ENCODE measurements around the gene SIMC1. TPM values are rescaled to one million over a fixed set of nuclear protein-coding genes. Genes with fewer than 3 reads are reported as not detected.
"Not testable (repeated sequence)": the region's sequence is repeated elsewhere in the genome, so short reads cannot be mapped to it uniquely, and the experiment has no call there.

Gene SIMC1
- total RNA-seq, 4 donors from 2014 or later: 17.8 to 28.3 (median 22.0) TPM

DNA sequence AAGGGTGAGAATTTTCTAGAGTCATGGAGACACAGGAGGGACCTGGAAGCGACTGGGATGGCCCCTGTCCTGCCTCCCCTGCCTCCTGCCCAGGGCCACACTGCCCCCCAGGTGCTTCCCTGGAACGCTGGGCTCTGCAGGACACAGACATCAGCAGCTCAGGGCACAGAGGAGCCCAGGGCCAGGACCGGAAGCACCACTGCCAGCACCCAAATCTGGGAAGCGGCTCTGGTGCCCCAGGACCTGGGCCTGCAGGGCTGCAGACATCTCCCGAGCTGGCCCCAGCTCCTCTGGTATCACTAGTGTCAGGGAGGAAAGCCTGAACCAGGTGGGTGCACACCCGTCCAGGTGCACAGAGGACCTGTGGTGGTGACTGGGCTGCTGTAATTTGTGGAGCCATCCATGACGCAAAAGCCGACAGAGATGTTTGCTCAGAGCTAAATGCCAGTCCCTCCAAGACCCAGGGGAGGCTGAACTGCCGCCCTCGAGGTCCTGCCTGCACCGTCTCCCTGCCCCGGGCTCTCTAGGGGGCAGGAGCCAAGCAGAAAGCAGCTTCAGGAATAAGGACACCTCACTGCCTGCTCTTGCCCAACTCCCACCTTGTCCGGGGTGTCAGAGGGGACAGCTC is 46.0 kb upstream of the SIMC1 start:
- no peaks in the 10 kb centered on the region for H3K36me3 ChIP-seq
- no peak overlapping the region for H3K27ac ChIP-seq (replicated peaks in 1 of 4)
- peaks cover 0 to 46% (median 0%) of the 10 kb centered on the region in 4 donors for H3K27me3 ChIP-seq
- no peaks in the 10 kb centered on the region for H3K9me3 ChIP-seq
- intact Hi-C loops (cut with DNase I): no loop called here
- DNase-seq (ENCODE audit: extremely low spot score): no peak
- H3K4me3 ChIP-seq: no peak overlapping the region
- 78% methylated on average over 4 of the region's 13 CpGs for WGBS
- H3K4me1 ChIP-seq: peaks cover 0 to 5% (median 5%) of the 10 kb centered on the region in 4 donors
- TF ChIP-seq POLR2AphosphoS5 (IDR thresholded peaks at IDR 0.05) (no peak), POLR2A (IDR thresholded peaks at IDR 0.05; ENCODE audit: low read depth) (no peak), EP300 (IDR thresholded peaks at IDR 0.05) (no peak)
- TF ChIP-seq, protein P1, sequence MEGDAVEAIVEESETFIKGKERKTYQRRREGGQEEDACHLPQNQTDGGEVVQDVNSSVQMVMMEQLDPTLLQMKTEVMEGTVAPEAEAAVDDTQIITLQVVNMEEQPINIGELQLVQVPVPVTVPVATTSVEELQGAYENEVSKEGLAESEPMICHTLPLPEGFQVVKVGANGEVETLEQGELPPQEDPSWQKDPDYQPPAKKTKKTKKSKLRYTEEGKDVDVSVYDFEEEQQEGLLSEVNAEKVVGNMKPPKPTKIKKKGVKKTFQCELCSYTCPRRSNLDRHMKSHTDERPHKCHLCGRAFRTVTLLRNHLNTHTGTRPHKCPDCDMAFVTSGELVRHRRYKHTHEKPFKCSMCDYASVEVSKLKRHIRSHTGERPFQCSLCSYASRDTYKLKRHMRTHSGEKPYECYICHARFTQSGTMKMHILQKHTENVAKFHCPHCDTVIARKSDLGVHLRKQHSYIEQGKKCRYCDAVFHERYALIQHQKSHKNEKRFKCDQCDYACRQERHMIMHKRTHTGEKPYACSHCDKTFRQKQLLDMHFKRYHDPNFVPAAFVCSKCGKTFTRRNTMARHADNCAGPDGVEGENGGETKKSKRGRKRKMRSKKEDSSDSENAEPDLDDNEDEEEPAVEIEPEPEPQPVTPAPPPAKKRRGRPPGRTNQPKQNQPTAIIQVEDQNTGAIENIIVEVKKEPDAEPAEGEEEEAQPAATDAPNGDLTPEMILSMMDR (IDR thresholded peaks at IDR 0.05): no peak

DNA sequence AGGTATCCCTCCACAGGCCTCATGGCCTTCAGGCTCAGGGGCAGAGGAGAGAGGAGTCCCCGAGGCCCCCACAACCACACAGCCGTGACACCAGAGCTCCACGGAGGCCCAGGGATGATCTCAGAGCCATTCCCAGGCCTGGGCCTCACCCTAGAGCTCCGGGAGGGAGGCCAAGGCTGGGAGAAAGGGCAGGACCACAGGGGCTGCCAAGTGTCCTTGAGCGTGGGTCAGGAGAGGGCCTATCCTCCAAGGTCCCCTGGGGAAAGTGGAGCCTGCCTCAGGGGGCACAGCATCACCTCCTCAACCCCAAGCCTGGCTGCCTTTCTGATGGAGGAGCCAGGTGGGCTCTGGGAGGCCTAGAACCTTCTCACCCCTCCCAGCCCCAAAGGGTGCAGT is 45.5 kb upstream of the SIMC1 start:
- H3K4me3 ChIP-seq; H3K4me1 ChIP-seq; H3K36me3 ChIP-seq; DNase-seq (ENCODE audit: extremely low spot score); H3K9me3 ChIP-seq; intact Hi-C loops (cut with DNase I); H3K27ac ChIP-seq (replicated peaks in 1 of 4): not testable (repeated sequence)
- WGBS: no CpG with 5 or more reads among the region's 5 CpGs
- H3K27me3 ChIP-seq: peaks cover 0 to 50% (median 0%) of the 10 kb centered on the region in 4 donors

DNA sequence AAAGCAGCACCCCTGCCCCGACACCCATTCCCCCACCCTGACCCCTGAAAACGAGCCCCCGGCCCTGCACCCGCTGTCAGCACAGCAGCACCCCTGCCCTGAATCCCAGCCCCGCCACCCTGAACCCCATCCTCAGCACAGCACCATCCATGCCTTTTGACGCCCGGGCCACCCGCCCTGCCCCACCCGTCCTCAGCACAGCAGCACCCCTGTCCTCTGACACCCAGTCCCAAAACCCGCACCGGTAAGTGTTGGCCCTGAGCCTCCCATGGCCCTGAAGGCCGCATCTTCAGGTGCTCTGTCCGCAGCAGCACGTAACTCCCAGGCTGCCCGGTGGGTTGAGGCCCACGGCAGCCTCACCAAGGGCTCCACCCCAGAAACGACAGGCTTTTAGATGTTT is 44.6 kb upstream of the SIMC1 start:
- H3K9me3 ChIP-seq; DNase-seq (ENCODE audit: extremely low spot score); H3K4me3 ChIP-seq; intact Hi-C loops (cut with DNase I); H3K27ac ChIP-seq (replicated peaks in 1 of 4); H3K36me3 ChIP-seq; H3K4me1 ChIP-seq: not testable (repeated sequence)
- 84% methylated on average over 8 of the region's 17 CpGs for WGBS
- peaks cover 0 to 58% (median under 1%) of the 10 kb centered on the region in 4 donors for H3K27me3 ChIP-seq

DNA sequence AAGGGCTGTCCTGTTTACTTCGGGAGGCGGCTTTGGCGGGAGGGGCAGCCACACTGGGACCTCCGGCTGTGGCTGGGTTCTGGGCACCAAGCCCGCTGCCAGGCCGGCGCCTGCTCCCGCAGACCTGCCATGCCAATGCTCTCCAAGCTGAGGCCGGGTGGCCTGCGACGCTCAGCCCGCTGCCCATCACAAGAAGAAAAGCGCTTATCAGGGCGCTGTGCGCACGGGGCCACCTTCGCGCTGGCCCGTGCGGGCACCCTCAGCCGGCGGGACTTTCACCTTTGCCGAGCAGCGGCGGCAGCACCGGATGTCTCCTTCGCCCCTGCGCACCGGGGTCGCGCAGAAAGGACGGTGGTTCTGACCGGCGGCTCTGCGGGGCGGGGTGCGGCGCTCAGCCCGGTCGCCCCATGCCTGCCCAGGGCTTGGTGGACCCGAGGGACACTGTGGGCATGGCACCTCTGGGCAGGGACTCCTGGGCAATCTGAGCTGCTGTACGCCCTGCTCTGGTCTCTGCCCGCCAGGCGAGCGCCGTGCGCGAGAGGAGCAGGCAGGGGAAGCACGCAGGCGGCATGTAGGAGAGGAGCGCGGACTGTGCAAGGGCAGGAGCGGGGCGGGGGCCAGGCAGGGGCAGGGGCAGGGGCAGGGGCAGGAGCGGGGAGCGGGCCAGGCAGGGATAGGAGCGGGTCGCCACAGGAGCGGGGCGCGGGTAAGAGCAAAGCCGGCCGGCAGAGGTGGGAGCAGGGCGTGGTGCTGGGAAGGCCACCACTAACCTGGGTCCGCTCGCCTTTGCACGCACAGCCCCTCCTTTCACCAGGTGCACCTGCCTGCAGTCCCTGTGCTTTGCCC is 43.8 kb upstream of the SIMC1 start:
- H3K27ac ChIP-seq (replicated peaks in 1 of 4); DNase-seq (ENCODE audit: extremely low spot score); H3K36me3 ChIP-seq; intact Hi-C loops (cut with DNase I); H3K9me3 ChIP-seq: not testable (repeated sequence)
- peaks cover 0 to 66% (median 2%) of the 10 kb centered on the region in 4 donors for H3K27me3 ChIP-seq
- WGBS: 15% methylated on average over 5 of the region's 67 CpGs
- H3K4me3 ChIP-seq: peak overlapping the region in 3 of 4 donors; percentile 20 to 33 (median 30)
- peaks cover 0 to 14% (median 13%) of the 10 kb centered on the region in 4 donors for H3K4me1 ChIP-seq

DNA sequence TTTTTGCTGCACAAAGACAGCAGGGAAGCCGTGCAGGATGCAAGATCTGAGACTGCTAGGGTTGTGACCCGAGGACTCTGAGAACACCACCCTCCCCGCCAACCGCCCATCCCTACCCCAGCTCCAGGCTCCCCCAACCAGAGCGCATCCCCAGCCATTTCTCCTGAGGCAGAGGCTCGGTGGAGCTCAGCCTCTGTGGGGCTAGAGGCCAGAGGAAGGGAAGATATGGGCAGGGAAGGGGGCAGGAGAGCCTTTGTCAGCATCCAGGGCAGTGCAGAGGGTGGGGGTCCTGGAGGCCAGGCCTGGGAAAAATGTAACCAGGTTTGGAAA is 43.2 kb upstream of the SIMC1 start:
- peaks cover 0 to 72% (median 2%) of the 10 kb centered on the region in 4 donors for H3K27me3 ChIP-seq

DNA sequence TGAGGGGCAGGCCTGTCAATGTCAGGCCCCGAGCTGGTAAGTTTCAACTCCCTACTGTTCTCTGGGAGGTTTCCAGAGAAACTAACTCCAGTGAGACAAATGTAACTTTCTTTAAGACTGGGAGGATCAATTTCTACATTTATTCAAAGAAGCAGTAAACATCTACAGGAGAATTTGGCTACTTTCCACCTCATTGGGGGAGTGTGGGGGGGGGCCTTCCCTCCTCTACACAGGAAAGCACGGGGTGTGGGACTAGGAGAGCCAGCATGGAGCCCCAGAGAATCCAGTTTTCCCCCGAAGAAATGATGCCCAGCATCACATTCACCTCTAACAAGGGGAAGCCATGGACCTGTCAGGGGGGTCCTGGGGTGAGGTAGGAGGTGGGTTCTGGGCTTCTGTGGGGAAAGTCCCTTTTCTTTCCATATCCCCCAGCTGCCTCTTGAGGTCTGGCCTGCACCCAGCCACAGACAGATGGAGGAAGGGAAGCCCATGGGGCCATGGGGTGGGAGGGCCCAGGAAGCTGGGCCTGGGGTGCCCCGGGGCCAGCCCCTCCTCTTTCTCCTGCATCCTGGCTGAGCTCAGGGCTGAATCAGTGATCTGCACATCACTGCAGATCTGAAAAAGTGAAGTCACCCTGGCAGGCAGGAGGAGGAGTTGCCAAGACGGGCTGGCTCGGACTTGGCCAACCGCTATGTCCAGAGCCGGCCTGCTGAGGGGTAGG is 42.6 kb upstream of the SIMC1 start:
- H3K4me3 ChIP-seq; intact Hi-C loops (cut with DNase I); DNase-seq (ENCODE audit: extremely low spot score); H3K27ac ChIP-seq (replicated peaks in 1 of 4); H3K36me3 ChIP-seq; H3K9me3 ChIP-seq: not testable (repeated sequence)
- Histone ChIP-seq H3K4me1 (peaks cover 0 to 15% (median 14%) of the 10 kb centered on the region in 4 donors), H3K27me3 (peaks cover 0 to 78% (median 2%) of the 10 kb centered on the region in 4 donors)
- WGBS: 33% methylated on average over 2 of the region's 8 CpGs

More for the DNA sequence above, 43.2 kb upstream of the SIMC1 start:
- H3K4me3 ChIP-seq; intact Hi-C loops (cut with DNase I); H3K9me3 ChIP-seq; H3K36me3 ChIP-seq; DNase-seq (ENCODE audit: extremely low spot score); H3K27ac ChIP-seq (replicated peaks in 1 of 4): not testable (repeated sequence)
- WGBS: 43% methylated on average over 6 of the region's 6 CpGs
- peaks cover 0 to 15% (median 14%) of the 10 kb centered on the region in 4 donors for H3K4me1 ChIP-seq

DNA sequence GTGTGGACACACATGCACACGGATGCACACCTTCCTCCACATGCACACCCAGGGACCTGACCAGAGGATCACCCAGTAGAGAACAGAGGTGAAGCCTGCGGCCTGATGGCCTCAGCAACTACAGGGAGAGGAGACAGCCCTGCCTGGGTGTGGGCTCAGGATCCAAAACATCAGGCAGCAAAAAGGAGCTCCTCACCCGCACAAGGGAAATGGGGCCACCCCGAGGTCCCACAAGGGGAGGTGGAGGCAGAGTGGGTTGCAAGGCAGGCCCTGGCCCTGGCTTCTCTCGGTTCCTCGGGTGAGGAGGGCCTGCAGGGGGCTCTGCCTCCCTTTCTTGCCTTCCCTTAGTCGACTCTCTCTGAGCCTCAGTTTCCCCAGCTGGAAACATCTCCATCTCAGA is 41.4 kb upstream of the SIMC1 start:
- Histone ChIP-seq H3K4me1 (peaks cover 0 to 15% (median 14%) of the 10 kb centered on the region in 4 donors), H3K27me3 (peaks cover 0 to 69% (median 2%) of the 10 kb centered on the region in 4 donors)
- H3K4me3 ChIP-seq; H3K9me3 ChIP-seq; DNase-seq (ENCODE audit: extremely low spot score); H3K36me3 ChIP-seq; H3K27ac ChIP-seq (replicated peaks in 1 of 4); intact Hi-C loops (cut with DNase I): not testable (repeated sequence)
- 78% methylated on average over 4 of the region's 7 CpGs for WGBS

DNA sequence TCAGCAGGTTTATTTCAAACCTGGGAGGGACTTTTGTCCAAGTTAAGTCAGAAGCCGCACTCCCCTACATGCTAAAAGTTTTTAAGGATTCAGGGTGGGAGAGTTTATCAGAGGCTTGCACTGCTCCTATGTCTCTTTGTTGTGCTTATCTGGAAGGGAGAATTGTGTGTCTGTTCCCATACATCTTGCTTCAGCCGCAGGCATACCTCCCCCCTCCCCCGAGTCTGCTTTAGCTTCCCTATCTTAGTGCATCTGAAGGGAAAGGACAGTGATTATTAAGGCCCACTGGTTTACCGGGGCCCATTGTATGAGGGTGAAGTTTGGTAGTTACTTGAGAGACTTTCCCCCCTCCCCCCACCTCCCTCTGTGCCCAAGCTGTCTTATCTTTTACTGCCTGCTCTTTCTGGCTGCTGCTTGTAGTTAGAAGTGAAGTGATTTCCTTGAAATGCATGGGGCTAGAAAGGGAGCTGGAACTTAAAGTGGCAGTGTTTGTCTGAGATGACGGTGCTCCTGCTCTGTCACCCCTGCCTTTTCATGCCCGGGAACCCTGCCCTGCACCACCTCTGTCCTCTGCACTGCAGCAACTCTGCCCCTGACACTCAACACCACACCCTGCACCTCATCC is 40.9 kb upstream of the SIMC1 start:
- H3K27ac ChIP-seq (replicated peaks in 1 of 4); H3K36me3 ChIP-seq; H3K4me3 ChIP-seq; intact Hi-C loops (cut with DNase I); H3K9me3 ChIP-seq: not testable (repeated sequence)
- WGBS: 52% methylated on average over 4 of the region's 6 CpGs
- Histone ChIP-seq H3K4me1 (peaks cover 0 to 15% (median 14%) of the 10 kb centered on the region in 4 donors), H3K27me3 (peaks cover 0 to 64% (median 2%) of the 10 kb centered on the region in 4 donors)
- peak; percentile 47 for DNase-seq (ENCODE audit: extremely low spot score)

DNA sequence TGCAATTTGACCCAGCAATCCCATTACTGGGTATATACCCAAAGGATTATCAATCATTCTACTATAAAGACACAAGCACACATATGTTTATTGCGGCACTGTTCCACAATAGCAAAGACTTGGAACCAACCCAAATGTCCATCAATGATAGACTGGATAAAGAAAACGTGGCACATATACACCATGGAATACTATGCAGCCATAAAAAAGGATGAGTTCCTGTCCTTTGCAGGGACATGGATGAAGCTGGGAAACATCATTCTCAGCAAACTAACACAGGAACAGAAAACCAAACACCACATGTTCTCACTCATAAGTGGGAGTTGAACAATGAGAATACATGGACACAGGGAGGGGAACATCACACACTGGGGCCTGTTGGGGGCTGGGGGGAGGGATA is 39.9 kb upstream of the SIMC1 start:
- H3K27ac ChIP-seq (replicated peaks in 1 of 4); intact Hi-C loops (cut with DNase I); H3K9me3 ChIP-seq; H3K4me3 ChIP-seq; DNase-seq (ENCODE audit: extremely low spot score); H3K36me3 ChIP-seq: not testable (repeated sequence)
- 88% methylated on average over 1 of the region's 2 CpGs for WGBS
- peaks cover 0 to 57% (median 2%) of the 10 kb centered on the region in 4 donors for H3K27me3 ChIP-seq
- H3K4me1 ChIP-seq: peaks cover 0 to 15% (median 14%) of the 10 kb centered on the region in 4 donors

DNA sequence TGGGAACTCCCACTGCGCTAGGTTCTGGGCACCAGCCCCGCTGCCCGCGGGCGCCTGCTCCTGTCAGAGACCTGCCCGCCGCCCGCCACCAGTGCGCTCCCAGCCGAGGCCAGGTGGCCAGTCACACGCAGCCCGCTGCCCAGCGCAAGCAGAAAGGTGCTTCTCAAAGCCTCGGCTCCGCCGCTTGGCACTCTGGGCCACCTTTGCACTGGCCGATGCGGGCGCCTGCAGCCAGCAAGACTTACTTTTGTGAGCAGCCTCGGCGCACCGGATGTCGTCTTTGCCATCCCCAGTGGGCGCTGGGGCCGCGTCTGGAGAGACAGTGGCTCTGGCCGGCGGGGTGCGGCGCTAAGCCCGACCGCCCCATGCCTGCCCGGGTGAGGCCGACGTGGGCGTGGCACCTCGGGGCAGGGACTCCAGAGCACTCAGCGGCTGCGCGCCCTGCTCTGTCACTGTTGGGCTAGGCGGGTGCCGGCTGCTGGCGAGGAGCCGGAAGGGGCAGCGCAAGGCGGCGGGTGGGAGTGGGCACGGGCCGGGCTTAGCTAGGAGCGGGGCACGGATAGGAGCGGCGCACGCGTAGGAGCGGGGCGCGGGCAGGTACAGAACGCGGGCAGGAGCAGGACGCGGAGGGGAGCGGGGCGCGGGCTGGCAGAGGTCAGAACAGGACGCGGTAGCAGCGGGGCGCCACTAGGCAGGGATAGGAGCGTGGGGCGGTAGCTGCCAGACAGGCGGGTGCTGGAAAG is 39.1 kb upstream of the SIMC1 start:
- H3K27me3 ChIP-seq: peaks cover 0 to 50% (median 2%) of the 10 kb centered on the region in 4 donors
- under 1% methylated on average over 32 of the region's 72 CpGs for WGBS
- peak; percentile 42 for DNase-seq (ENCODE audit: extremely low spot score)

More for the DNA sequence above, 39.1 kb upstream of the SIMC1 start:
- H3K36me3 ChIP-seq; H3K9me3 ChIP-seq; intact Hi-C loops (cut with DNase I); H3K27ac ChIP-seq (replicated peaks in 1 of 4): not testable (repeated sequence)
- Histone ChIP-seq H3K4me1 (peaks cover 0 to 13% (median 11%) of the 10 kb centered on the region in 4 donors), H3K4me3 (peak overlapping the region; percentile 27 to 32 (median 28))

Measured in esophagus muscularis mucosa (tissue), 4 donors.